HEK293 (cell line): ENCODE data around the gene FEZF2.

Experiments used
- CTCF ChIA-PET: fragments of 350-600 bp; formaldehyde crosslinking; extraction: SDS; loops from one replicate; lab custom pipeline; 2021; ENCODE audit warnings: antibody characterized with exemption; lab: Yijun Ruan, JAX
- POLR2A ChIA-PET: fragments of 300-600 bp; formaldehyde crosslinking; extraction: SDS; loops from one replicate; lab custom pipeline; 2020; ENCODE audit warnings: antibody characterized with exemption, inconsistent platforms; lab: Yijun Ruan, JAX
- H3K27ac ChIP-seq: fragments of 200-500 bp; sonication (Bioruptor generic); 2 replicates; pipeline ENCODE4 v1.5.1; 2014; ENCODE audit warnings: low read depth, low read length, control low read depth, inconsistent platforms; ENCODE audit errors: extremely low read depth
- H3K36me3 ChIP-seq, 2 experiments: fragments of 200-500 bp in 1 of 2; sonication (Bioruptor generic) in 1 of 2; 1 replicate in 1 of 2; 2 replicates in 1 of 2; pipeline ENCODE4 v1.5.1; 2014 to 2017; ENCODE audit warnings: inconsistent platforms in 2 of 2, low read length in 2 of 2; ENCODE audit not compliant: control insufficient read depth in 2 of 2, insufficient read depth in 1 of 2
- H3K4me1 ChIP-seq: fragments of 200-500 bp; sonication (Bioruptor generic); 2 replicates; pipeline ENCODE4 v1.5.1; 2014; ENCODE audit warnings: mild to moderate bottlenecking, low read length, inconsistent platforms; ENCODE audit not compliant: control insufficient read depth, insufficient read depth
- H3K4me3 ChIP-seq: 2 replicates; pipeline ENCODE4 v1.5.1; 2011; ENCODE audit warnings: low read depth, mild to moderate bottlenecking, control low read depth, low read length, moderate library complexity
- H3K9me3 ChIP-seq: fragments of 200-500 bp; sonication (Bioruptor generic); 2 replicates; pipeline ENCODE4 v1.5.1; 2014; ENCODE audit warnings: low read depth, low read length, inconsistent platforms; ENCODE audit not compliant: control insufficient read depth, insufficient read depth
- ELK4 ChIP-seq: IDR thresholded peaks from 2 replicates; pipeline ENCODE4 v1.6.1; 2011; ENCODE audit warnings: mild to moderate bottlenecking, low read depth, low read length, borderline replicate concordance
- GFI1B ChIP-seq: fragments of 450-650 bp; formaldehyde crosslinking; IDR thresholded peaks from 2 replicates; pipeline ENCODE4 v1.5.1; 2016; ENCODE audit warnings: missing biosample characterization, missing genetic modification characterization
- PRDM2 ChIP-seq: fragments of 450-650 bp; formaldehyde crosslinking; IDR thresholded peaks from 2 replicates; pipeline ENCODE4 v1.5.1; 2016; ENCODE audit warnings: missing biosample characterization, missing genetic modification characterization, borderline replicate concordance
- SALL2 ChIP-seq: fragments of 450-650 bp; formaldehyde crosslinking; IDR thresholded peaks from 2 replicates; pipeline ENCODE4 v1.5.0; 2017; ENCODE audit warnings: missing biosample characterization, mild to moderate bottlenecking, missing genetic modification characterization, borderline replicate concordance
- TCF7L2 ChIP-seq: IDR thresholded peaks from 2 replicates; pipeline ENCODE4 v1.6.1; 2011; ENCODE audit warnings: low read depth, mild to moderate bottlenecking, inconsistent platforms, low read length, moderate library complexity, borderline replicate concordance
- WT1 ChIP-seq: fragments of 450-650 bp; formaldehyde crosslinking; IDR thresholded peaks from 2 replicates; pipeline ENCODE4 v1.5.1; 2016; ENCODE audit warnings: missing biosample characterization, missing genetic modification characterization
- ZBTB21 ChIP-seq: fragments of 450-650 bp; formaldehyde crosslinking; IDR thresholded peaks from 2 replicates; pipeline ENCODE4 v1.5.1; 2017; ENCODE audit warnings: missing biosample characterization, missing genetic modification characterization
- ZNF138 ChIP-seq: fragments of 450-650 bp; formaldehyde crosslinking; IDR thresholded peaks from 2 replicates; pipeline ENCODE4 v1.5.1; 2016; ENCODE audit warnings: missing biosample characterization, missing genetic modification characterization, borderline replicate concordance
- ZNF266 ChIP-seq: fragments of 450-650 bp; formaldehyde crosslinking; IDR thresholded peaks from 2 replicates; pipeline ENCODE4 v1.5.1; 2016; ENCODE audit warnings: missing biosample characterization, missing genetic modification characterization, low read depth
- ZNF391 ChIP-seq: fragments of 450-650 bp; formaldehyde crosslinking; IDR thresholded peaks from 2 replicates; pipeline ENCODE4 v1.5.1; 2016; ENCODE audit warnings: low read depth, missing biosample characterization, missing genetic modification characterization, borderline replicate concordance
- ZNF394 ChIP-seq: fragments of 450-650 bp; formaldehyde crosslinking; IDR thresholded peaks from 2 replicates; pipeline ENCODE4 v1.5.1; 2016; ENCODE audit warnings: missing biosample characterization, missing genetic modification characterization, mild to moderate bottlenecking, moderate library complexity, borderline replicate concordance
- ZNF398 ChIP-seq: fragments of 450-650 bp; formaldehyde crosslinking; IDR thresholded peaks from 2 replicates; pipeline ENCODE4 v1.5.1; 2017; ENCODE audit warnings: missing biosample characterization, missing genetic modification characterization
- ZNF433 ChIP-seq: fragments of 450-650 bp; formaldehyde crosslinking; IDR thresholded peaks from 2 replicates; pipeline ENCODE4 v1.5.1; 2016; ENCODE audit warnings: missing biosample characterization, missing genetic modification characterization, low read depth
- ZNF449 ChIP-seq: fragments of 450-650 bp; formaldehyde crosslinking; IDR thresholded peaks from 2 replicates; pipeline ENCODE4 v1.5.1; 2017; ENCODE audit warnings: missing biosample characterization, mild to moderate bottlenecking, missing genetic modification characterization, moderate library complexity
- ZNF488 ChIP-seq: fragments of 450-650 bp; formaldehyde crosslinking; IDR thresholded peaks from 2 replicates; pipeline ENCODE4 v1.5.1; 2016; ENCODE audit warnings: missing biosample characterization, missing genetic modification characterization
- ZNF600 ChIP-seq: fragments of 450-650 bp; formaldehyde crosslinking; IDR thresholded peaks from 2 replicates; pipeline ENCODE4 v1.5.1; 2016; ENCODE audit warnings: missing biosample characterization, missing genetic modification characterization
- ZNF677 ChIP-seq: fragments of 450-650 bp; IDR thresholded peaks from 2 replicates; pipeline ENCODE4 v1.5.0; 2018; ENCODE audit warnings: missing biosample characterization, mild to moderate bottlenecking, missing genetic modification characterization, moderate library complexity
- ZNF692 ChIP-seq: fragments of 450-650 bp; formaldehyde crosslinking; IDR thresholded peaks from 2 replicates; pipeline ENCODE4 v1.5.1; 2016; ENCODE audit warnings: missing biosample characterization, missing genetic modification characterization
- ZNF776 ChIP-seq: fragments of 450-650 bp; formaldehyde crosslinking; IDR thresholded peaks from 2 replicates; pipeline ENCODE4 v1.5.0; 2017; ENCODE audit warnings: missing biosample characterization, missing genetic modification characterization, borderline replicate concordance

FEZF2 gene

GRCh38 chr3:62329971-62330370 is 43.4 kb downstream of the FEZF2 start:
- ChIA-PET POLR2A (no interaction called here), CTCF (interaction anchor here (3.2 kb wide), 1 partner anchor 229 kb away, joined by 27 read pairs; no protein-coding TSS in a partner anchor)
- Histone ChIP-seq H3K36me3 (no peaks in the 10 kb centered on the region), H3K4me1 (no peaks in the 10 kb centered on the region), H3K27ac (no peak overlapping the region), H3K9me3 (no peaks in the 10 kb centered on the region), H3K4me3 (no peak overlapping the region)
- TF ChIP-seq TCF7L2 (no peak), ELK4 (no peak), ZNF394 (tag by site-specific recombination) (no peak), ZBTB21 (tag by site-specific recombination) (no peak)

- no peak overlapping the region for H3K27ac ChIP-seq
- no peaks in the 10 kb centered on the region for H3K9me3 ChIP-seq
- peaks cover 3 to 9% of the 10 kb centered on the region in 2 experiments; a peak in 2 of 3 replicates for H3K36me3 ChIP-seq
- ChIA-PET POLR2A (no interaction called here), CTCF (interaction anchor here (0.6 to 1.0 kb wide), 2 partner anchors 10 to 125 kb away, joined by 4 to 9 read pairs; no protein-coding TSS in a partner anchor)
- H3K4me3 ChIP-seq: no peak overlapping the region
- TF ChIP-seq ZNF692 (tag by site-specific recombination): no peak
- no peak for TF ChIP-seq ZNF433
- no peak for TF ChIP-seq ZNF398 (tag by site-specific recombination)
- no peak for TF ChIP-seq ZNF600 (tag by site-specific recombination)
- TF ChIP-seq ZNF449 (tag by site-specific recombination): no peak
- TF ChIP-seq PRDM2 (tag by site-specific recombination): no peak
- no peak for TF ChIP-seq ZNF138 (tag by site-specific recombination)
- TF ChIP-seq WT1: no peak
- TF ChIP-seq ZNF776 (tag by site-specific recombination): no peak
- TF ChIP-seq ZNF488 (tag by site-specific recombination): no peak
- TF ChIP-seq ZNF266 (tag by site-specific recombination): no peak
- TF ChIP-seq ZNF677 (tag by site-specific recombination): no peak
- TF ChIP-seq ZNF391 (tag by site-specific recombination): no peak
- TF ChIP-seq GFI1B (tag by site-specific recombination): no peak
- TF ChIP-seq SALL2 (tag by site-specific recombination): no peak
- TF ChIP-seq, all 188 proteins: peak for 0
- H3K4me1 ChIP-seq: no peaks in the 10 kb centered on the region
These were observed 47.5 kb downstream of the FEZF2 start for GRCh38 chr3:62325896-62326295.
